ENCODE measurements around the gene SCN4A.
A peak's percentile ranks its signal among the peaks of the same experiment; 100 is the strongest.
"Not testable (repeated sequence)": the region's sequence is repeated elsewhere in the genome, so short reads cannot be mapped to it uniquely, and the experiment has no call there.

Gene SCN4A

GRCh38 chr17:63911041-63911635 is 61.6 kb downstream of the SCN4A start, which contains the start of gene CSHL1:
TSS of gene CSHL1 (minus strand) at chr17:63911258. CDS start at chr17:63911196, 62 bp downstream.
- DNase-seq, result no peak

- DNase-seq, result no peak
Measured at GRCh38 chr17:63910096-63910495, 62.6 kb downstream of the SCN4A start.

- DNase-seq, result not testable (repeated sequence)
Measured at GRCh38 chr17:63909586-63909985, 63.1 kb downstream of the SCN4A start.

GRCh38 chr17:63907161-63907778 is 65.4 kb downstream of the SCN4A start:
- not testable (repeated sequence) for DNase-seq

- DNase-seq, result not testable (repeated sequence)
Measured at GRCh38 chr17:63904796-63905195, 67.9 kb downstream of the SCN4A start.

GRCh38 chr17:63903787-63904201 is 68.9 kb downstream of the SCN4A start:
- DNase-seq, result peak; percentile 10

GRCh38 chr17:63901971-63902370 is 70.7 kb downstream of the SCN4A start:
- not testable (repeated sequence) for DNase-seq

- not testable (repeated sequence) for DNase-seq
Measured at GRCh38 chr17:63898899-63899798, 73.6 kb downstream of the SCN4A start.

GRCh38 chr17:63896524-63897354 is 76.0 kb downstream of the SCN4A start, which contains the start of gene CSH1:
TSS of gene CSH1 (minus strand) at chr17:63896574. CDS start at chr17:63896511, 63 bp downstream.
- not testable (repeated sequence) for DNase-seq

- not testable (repeated sequence) for DNase-seq
Measured at GRCh38 chr17:63894821-63895220, 77.9 kb downstream of the SCN4A start.

- DNase-seq, result not testable (repeated sequence)
Measured at GRCh38 chr17:63894021-63894420, 78.7 kb downstream of the SCN4A start.

- not testable (repeated sequence) for DNase-seq
Measured at GRCh38 chr17:63892316-63893037, 80.2 kb downstream of the SCN4A start.

- DNase-seq, result peak; percentile 21
Measured at GRCh38 chr17:63889026-63889848, 83.5 kb downstream of the SCN4A start.
